Measurements from ENCODE around the gene PRLR.

DNA sequence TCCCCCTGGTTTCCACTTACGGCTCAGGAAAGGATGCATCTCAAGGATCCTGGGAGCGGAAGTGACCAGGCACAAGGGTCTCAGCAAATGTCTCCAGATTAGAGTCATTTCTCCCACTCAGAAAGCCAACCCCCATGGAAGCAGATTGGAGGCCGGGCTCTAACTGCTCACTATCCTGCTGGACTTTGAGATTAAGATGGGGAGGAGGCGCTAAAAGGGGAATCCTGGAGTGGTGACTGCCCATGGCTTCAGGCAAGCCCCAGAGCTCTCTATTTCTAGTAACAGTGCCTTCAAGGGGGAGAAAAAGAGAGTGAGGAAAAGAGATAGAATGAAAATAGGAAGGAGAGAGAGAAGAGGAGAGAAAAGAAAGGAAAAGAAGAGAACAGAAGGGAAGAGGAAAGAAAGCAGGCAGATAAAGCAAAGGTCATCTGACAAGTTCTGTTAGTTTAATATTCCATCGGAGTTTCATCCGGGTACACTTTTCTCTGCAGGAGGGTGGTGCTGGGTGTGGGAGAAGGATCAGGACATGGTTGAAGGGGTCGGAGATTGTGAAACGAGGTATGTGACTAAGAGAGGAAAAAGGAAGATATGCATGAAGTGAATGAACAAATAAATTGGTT is 182.4 kb downstream of the PRLR start, which contains the start of gene AGXT2:
- TF ChIP-seq POLR2A (IDR thresholded peaks at IDR 0.05) = no peak
- TF ChIP-seq, protein P1, sequence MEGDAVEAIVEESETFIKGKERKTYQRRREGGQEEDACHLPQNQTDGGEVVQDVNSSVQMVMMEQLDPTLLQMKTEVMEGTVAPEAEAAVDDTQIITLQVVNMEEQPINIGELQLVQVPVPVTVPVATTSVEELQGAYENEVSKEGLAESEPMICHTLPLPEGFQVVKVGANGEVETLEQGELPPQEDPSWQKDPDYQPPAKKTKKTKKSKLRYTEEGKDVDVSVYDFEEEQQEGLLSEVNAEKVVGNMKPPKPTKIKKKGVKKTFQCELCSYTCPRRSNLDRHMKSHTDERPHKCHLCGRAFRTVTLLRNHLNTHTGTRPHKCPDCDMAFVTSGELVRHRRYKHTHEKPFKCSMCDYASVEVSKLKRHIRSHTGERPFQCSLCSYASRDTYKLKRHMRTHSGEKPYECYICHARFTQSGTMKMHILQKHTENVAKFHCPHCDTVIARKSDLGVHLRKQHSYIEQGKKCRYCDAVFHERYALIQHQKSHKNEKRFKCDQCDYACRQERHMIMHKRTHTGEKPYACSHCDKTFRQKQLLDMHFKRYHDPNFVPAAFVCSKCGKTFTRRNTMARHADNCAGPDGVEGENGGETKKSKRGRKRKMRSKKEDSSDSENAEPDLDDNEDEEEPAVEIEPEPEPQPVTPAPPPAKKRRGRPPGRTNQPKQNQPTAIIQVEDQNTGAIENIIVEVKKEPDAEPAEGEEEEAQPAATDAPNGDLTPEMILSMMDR (IDR thresholded peaks at IDR 0.05 in 4 of 5, conservative IDR thresholded peaks at IDR 0.05 in 1 of 5) = no peak

All from gastrocnemius medialis (tissue), 4 donors.